AG10803 (cell line): Measurements from ENCODE around the gene GAP43.

ENCODE experiments used
- DNase-seq: peaks from one replicate; pipeline ENCODE4 v3.0.0; 2010; ENCODE audit warnings: low read depth
- H3K4me3 ChIP-seq: 2 replicates; pipeline ENCODE4 v1.5.1; 2011; ENCODE audit warnings: mild to moderate bottlenecking, low read length, control low read depth
- CTCF ChIP-seq: conservative IDR thresholded peaks from 2 replicates; pipeline ENCODE4 v1.5.1; 2011; ENCODE audit warnings: mild to moderate bottlenecking, low read length, control low read depth, inconsistent platforms

GAP43 gene

GRCh38 chr3:115685097-115685496, 61.8 kb downstream of the GAP43 start:
- DNase-seq = no peak
- no peak for TF ChIP-seq CTCF
- no peak overlapping the region for H3K4me3 ChIP-seq

GRCh38 chr3:115687721-115688120, 64.4 kb downstream of the GAP43 start:
- TF ChIP-seq CTCF = no peak
- no peak overlapping the region for H3K4me3 ChIP-seq

GRCh38 chr3:115688418-115688817, 65.1 kb downstream of the GAP43 start:
- TF ChIP-seq CTCF = no peak
- DNase-seq = no peak
- H3K4me3 ChIP-seq = no peak overlapping the region

More at GRCh38 chr3:115687721-115688120, 64.4 kb downstream of the GAP43 start:
- no peak for DNase-seq

GRCh38 chr3:115689928-115690327, 66.6 kb downstream of the GAP43 start:
- TF ChIP-seq CTCF = no peak
- H3K4me3 ChIP-seq = no peak overlapping the region
- no peak for DNase-seq

- DNase-seq = no peak
- no peak for TF ChIP-seq CTCF
These were observed 68.7 kb downstream of the GAP43 start for GRCh38 chr3:115691964-115692363.

GRCh38 chr3:115692887-115693524, 69.7 kb downstream of the GAP43 start:
- H3K4me3 ChIP-seq = no peak overlapping the region
- DNase-seq = peak; percentile 62
- TF ChIP-seq CTCF = peak; percentile 86

More at GRCh38 chr3:115691964-115692363, 68.7 kb downstream of the GAP43 start:
- H3K4me3 ChIP-seq = no peak overlapping the region

GRCh38 chr3:115693868-115694267, 70.6 kb downstream of the GAP43 start:
- no peak for TF ChIP-seq CTCF
- DNase-seq = no peak
- H3K4me3 ChIP-seq = no peak overlapping the region
